Suprapubic skin (tissue), 4 donors: ENCODE measurements around the gene PIM2.

Source experiments
- CTCF ChIP-seq, 2 donors: fragments of 200-600 bp in 1 of 2; fragments of 450-650 bp in 1 of 2; sonication (generic) in 1 of 2; IDR thresholded peaks; one replicate each; pipeline ENCODE4 v1.5.1; 2016 to 2019; ENCODE audit warnings: antibody characterized with exemption in 2 of 2, mild to moderate bottlenecking in 1 of 2, moderate library complexity in 1 of 2
- EP300 ChIP-seq: sonication (generic); formaldehyde crosslinking; IDR thresholded peaks from one replicate; pipeline ENCODE4 v1.6.1; 2017; ENCODE audit warnings: antibody characterized with exemption
- POLR2A ChIP-seq, 2 donors: fragments of 450-650 bp; IDR thresholded peaks; one replicate each; pipeline ENCODE4 v1.6.1; 2017; ENCODE audit warnings: antibody characterized with exemption in 2 of 2, mild to moderate bottlenecking in 2 of 2, moderate library complexity in 2 of 2
- POLR2AphosphoS5 ChIP-seq, 3 donors: sonication (generic); formaldehyde crosslinking; IDR thresholded peaks; one replicate each; pipeline ENCODE4 v1.6.1; 2017; ENCODE audit warnings: antibody characterized with exemption in 3 of 3

DNA sequence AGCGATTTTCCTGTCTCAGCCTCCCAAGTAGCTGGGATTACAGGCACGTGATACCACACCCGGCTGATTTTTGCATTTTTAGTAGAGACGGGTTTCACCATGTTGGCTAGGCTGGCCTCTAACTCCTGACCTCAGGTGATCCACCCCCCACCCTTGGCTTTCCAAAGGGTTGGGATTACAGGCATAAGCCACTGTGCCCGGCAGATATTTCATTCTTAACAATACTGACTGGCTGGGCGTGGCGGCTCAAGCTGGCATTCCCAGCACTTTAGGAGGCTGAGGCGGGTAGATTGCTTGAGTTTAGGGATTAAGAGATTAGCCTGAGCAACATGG lies 19.8 kb downstream of the PIM2 start:
- no peak for TF ChIP-seq POLR2A (IDR thresholded peaks at IDR 0.05)
- no peak for TF ChIP-seq CTCF (IDR thresholded peaks at IDR 0.05)
- TF ChIP-seq EP300 = no peak
- TF ChIP-seq POLR2AphosphoS5 (IDR thresholded peaks at IDR 0.05) = no peak
